Adrenal gland (tissue), 5 donors: ENCODE data around the gene ADGRF3.

Source experiments
- POLR2A ChIP-seq, 2 donors: fragments of 450-650 bp; IDR thresholded peaks; one replicate each; pipeline ENCODE4 v1.6.1; 2017; ENCODE audit warnings: antibody characterized with exemption in 2 of 2, mild to moderate bottlenecking in 2 of 2, moderate library complexity in 1 of 2
- TF ChIP-seq, protein P1 (sequence below), 6 experiments: fragments of 450-650 bp in 4 of 6; fragments of 200-600 bp in 2 of 6; sonication (generic) in 1 of 6; IDR thresholded peaks; 1 replicate in 5 of 6; 2 replicates in 1 of 6; pipeline versions ENCODE4 v1.5.1 to v1.8.0; 2016 to 2021; ENCODE audit warnings: antibody characterized with exemption in 6 of 6, mild to moderate bottlenecking in 2 of 6, moderate library complexity in 1 of 6
- donor health status: DM: no; HTN: no; CAD: no.

DNA sequence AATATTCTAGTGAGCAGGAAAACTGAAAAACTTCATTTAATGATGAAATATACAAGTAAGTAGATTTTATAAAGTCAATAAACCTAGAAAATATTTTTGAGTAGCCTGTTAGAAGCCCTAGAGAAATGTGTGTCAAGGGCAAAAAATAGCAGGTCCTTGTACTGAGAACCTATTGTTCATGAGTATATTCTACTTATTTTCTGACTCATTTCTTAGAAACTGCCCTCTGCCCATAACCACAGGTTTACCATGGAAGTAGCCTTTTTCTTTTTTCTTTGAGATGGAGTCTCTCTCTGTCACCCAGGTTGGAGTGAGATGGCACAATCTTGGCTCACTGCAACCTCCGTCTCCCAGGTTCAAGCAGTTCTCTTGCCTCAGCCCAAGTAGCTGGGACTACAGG, 20.1 kb downstream of the ADGRF3 start:
- TF ChIP-seq, protein P1, sequence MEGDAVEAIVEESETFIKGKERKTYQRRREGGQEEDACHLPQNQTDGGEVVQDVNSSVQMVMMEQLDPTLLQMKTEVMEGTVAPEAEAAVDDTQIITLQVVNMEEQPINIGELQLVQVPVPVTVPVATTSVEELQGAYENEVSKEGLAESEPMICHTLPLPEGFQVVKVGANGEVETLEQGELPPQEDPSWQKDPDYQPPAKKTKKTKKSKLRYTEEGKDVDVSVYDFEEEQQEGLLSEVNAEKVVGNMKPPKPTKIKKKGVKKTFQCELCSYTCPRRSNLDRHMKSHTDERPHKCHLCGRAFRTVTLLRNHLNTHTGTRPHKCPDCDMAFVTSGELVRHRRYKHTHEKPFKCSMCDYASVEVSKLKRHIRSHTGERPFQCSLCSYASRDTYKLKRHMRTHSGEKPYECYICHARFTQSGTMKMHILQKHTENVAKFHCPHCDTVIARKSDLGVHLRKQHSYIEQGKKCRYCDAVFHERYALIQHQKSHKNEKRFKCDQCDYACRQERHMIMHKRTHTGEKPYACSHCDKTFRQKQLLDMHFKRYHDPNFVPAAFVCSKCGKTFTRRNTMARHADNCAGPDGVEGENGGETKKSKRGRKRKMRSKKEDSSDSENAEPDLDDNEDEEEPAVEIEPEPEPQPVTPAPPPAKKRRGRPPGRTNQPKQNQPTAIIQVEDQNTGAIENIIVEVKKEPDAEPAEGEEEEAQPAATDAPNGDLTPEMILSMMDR (IDR thresholded peaks at IDR 0.05) = no peak
- no peak for TF ChIP-seq POLR2A (IDR thresholded peaks at IDR 0.05)
